GM19438 (cell line): Measurements from ENCODE around the gene CNTN3.

Source experiments
- ATAC-seq: cut with Tn5 transposase; IDR thresholded peaks from one replicate; pipeline ENCODE4 v1.9.1; 2021; ENCODE audit warnings: low read depth; ENCODE audit not compliant: unreplicated experiment

The CNTN3 gene

GRCh38 chr3:74614107-74614967 lies at the start of gene CNTN3:
TSS of gene CNTN3 (minus strand) at chr3:74614659. CDS start at chr3:74521112, 93,547 bp downstream.
- ATAC-seq, result no peak

- ATAC-seq, result no peak
These were observed 48.7 kb upstream of the CNTN3 start for GRCh38 chr3:74663178-74663577.

GRCh38 chr3:74661672-74662071 lies 47.2 kb upstream of the CNTN3 start:
- ATAC-seq, result no peak

GRCh38 chr3:74651885-74652284 lies 37.4 kb upstream of the CNTN3 start:
- no peak for ATAC-seq

- no peak for ATAC-seq
These were observed 36.8 kb upstream of the CNTN3 start for GRCh38 chr3:74651292-74651691.

- no peak for ATAC-seq
These were observed 33.6 kb upstream of the CNTN3 start for GRCh38 chr3:74648107-74648506.

GRCh38 chr3:74646094-74646493 lies 31.6 kb upstream of the CNTN3 start:
- ATAC-seq, result no peak

GRCh38 chr3:74643636-74644035 lies 29.2 kb upstream of the CNTN3 start:
- no peak for ATAC-seq

- ATAC-seq, result no peak
These were observed 28.4 kb upstream of the CNTN3 start for GRCh38 chr3:74642876-74643275.

GRCh38 chr3:74640211-74640610 lies 25.8 kb upstream of the CNTN3 start:
- ATAC-seq, result no peak

- no peak for ATAC-seq
These were observed 25.2 kb upstream of the CNTN3 start for GRCh38 chr3:74639681-74640080.

- ATAC-seq, result no peak
These were observed 22.5 kb upstream of the CNTN3 start for GRCh38 chr3:74636981-74637380.

GRCh38 chr3:74633021-74633420 lies 18.6 kb upstream of the CNTN3 start:
- no peak for ATAC-seq

GRCh38 chr3:74631351-74632140 lies 17.1 kb upstream of the CNTN3 start:
- no peak for ATAC-seq

- ATAC-seq, result no peak
These were observed 16.1 kb upstream of the CNTN3 start for GRCh38 chr3:74630602-74631001.

GRCh38 chr3:74626011-74626410 lies 11.6 kb upstream of the CNTN3 start:
- no peak for ATAC-seq

GRCh38 chr3:74624301-74624700 lies 9.8 kb upstream of the CNTN3 start:
- ATAC-seq, result no peak

- ATAC-seq, result no peak
These were observed 8.9 kb upstream of the CNTN3 start for GRCh38 chr3:74623261-74623836.

GRCh38 chr3:74621581-74621980 lies 7.1 kb upstream of the CNTN3 start:
- ATAC-seq, result no peak

GRCh38 chr3:74617776-74618175 lies 3.3 kb upstream of the CNTN3 start:
- no peak for ATAC-seq

GRCh38 chr3:74613521-74614106 lies 845 bp downstream of the CNTN3 start:
- ATAC-seq, result no peak
